ENCODE results near the gene CREB3.
A peak's percentile ranks its signal among the peaks of the same experiment; 100 is the strongest.

CREB3 gene

GRCh38 chr9:35703906-35704672 lies 28.4 kb upstream of the CREB3 start:
- DNase-seq: no peak

GRCh38 chr9:35705372-35705771 lies 27.1 kb upstream of the CREB3 start:
- no peak for DNase-seq

- no peak for DNase-seq
Measured at GRCh38 chr9:35705836-35706430, 26.5 kb upstream of the CREB3 start.

- DNase-seq: no peak
Measured at GRCh38 chr9:35706951-35707350, 25.5 kb upstream of the CREB3 start.

GRCh38 chr9:35708146-35708545 lies 24.3 kb upstream of the CREB3 start:
- no peak for DNase-seq

- no peak for DNase-seq
Measured at GRCh38 chr9:35710818-35711500, 21.5 kb upstream of the CREB3 start.

GRCh38 chr9:35711501-35712428 lies 20.7 kb upstream of the CREB3 start:
- DNase-seq: no peak

- no peak for DNase-seq
Measured at GRCh38 chr9:35712762-35713400, 19.6 kb upstream of the CREB3 start.

- no peak for DNase-seq
Measured at GRCh38 chr9:35713578-35713977, 18.9 kb upstream of the CREB3 start.

- no peak for DNase-seq
Measured at GRCh38 chr9:35714123-35714522, 18.3 kb upstream of the CREB3 start.

- DNase-seq: no peak
Measured at GRCh38 chr9:35714579-35715252, 17.8 kb upstream of the CREB3 start.

- no peak for DNase-seq
Measured at GRCh38 chr9:35716230-35716629, 16.2 kb upstream of the CREB3 start.

- no peak for DNase-seq
Measured at GRCh38 chr9:35717132-35717870, 15.2 kb upstream of the CREB3 start.

GRCh38 chr9:35718721-35719511 lies 13.6 kb upstream of the CREB3 start:
- peak; percentile 66 for DNase-seq

- DNase-seq: no peak
Measured at GRCh38 chr9:35719546-35719945, 12.9 kb upstream of the CREB3 start.

GRCh38 chr9:35723426-35723825 lies 9.0 kb upstream of the CREB3 start:
- DNase-seq: no peak

GRCh38 chr9:35723908-35724307 lies 8.6 kb upstream of the CREB3 start:
- DNase-seq: no peak

GRCh38 chr9:35725362-35725761 lies 7.1 kb upstream of the CREB3 start:
- DNase-seq: no peak

GRCh38 chr9:35726931-35727330 lies 5.5 kb upstream of the CREB3 start:
- peak; percentile 67 for DNase-seq

- no peak for DNase-seq
Measured at GRCh38 chr9:35727676-35728040, 4.8 kb upstream of the CREB3 start.

Measured in CD4-positive, alpha-beta T cell treated with Interleukin-15 for 1 hour (primary cell).